ENCODE data around the gene MYO15B. TPM values are rescaled to one million over a fixed set of nuclear protein-coding genes. Genes with fewer than 3 reads are reported as not detected.

Gene MYO15B
- total and polyA plus RNA-seq, 2 of the 13 experiments (the other 11 are each of a cell fraction or from before 2014, with no cell fraction given), result 2.8 to 8.1 TPM

DNA sequence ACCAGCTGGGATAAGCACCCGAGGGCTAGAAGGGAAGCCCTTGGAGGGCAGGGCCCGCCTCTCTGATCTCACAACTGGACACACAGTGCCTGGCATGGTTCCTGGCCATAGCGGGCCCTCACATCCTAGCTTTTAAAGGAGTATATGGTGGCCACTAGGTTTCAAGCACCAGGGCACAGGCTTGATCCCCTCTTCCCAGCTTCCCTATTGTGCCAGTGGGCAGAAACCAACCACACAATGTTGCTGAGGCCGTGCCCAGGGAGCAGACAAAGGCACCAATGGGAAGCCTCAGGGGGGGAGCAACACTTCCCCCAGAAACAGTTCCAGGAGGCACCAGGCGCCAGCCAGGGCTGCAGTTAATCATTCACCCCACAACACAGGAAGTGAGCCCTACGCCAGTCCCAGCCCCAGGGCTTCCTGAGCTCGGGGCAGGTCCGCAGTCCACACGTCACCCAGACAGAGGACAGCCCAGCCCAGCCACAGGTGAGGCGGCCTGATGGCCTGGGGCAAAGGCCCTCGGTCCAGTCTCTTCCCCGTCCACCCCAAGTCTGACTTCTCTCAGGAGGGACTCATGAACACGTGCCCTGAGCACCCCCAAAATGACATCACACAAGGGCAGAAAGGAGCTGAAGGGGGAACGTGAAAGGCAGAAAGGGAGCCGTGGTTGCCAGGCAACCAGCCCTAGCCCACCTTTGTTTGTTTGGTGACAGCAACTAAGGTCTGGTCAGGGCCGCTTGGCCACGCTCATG, 58.5 kb downstream of the MYO15B start (continued):
- TF ChIP-seq, protein P1, sequence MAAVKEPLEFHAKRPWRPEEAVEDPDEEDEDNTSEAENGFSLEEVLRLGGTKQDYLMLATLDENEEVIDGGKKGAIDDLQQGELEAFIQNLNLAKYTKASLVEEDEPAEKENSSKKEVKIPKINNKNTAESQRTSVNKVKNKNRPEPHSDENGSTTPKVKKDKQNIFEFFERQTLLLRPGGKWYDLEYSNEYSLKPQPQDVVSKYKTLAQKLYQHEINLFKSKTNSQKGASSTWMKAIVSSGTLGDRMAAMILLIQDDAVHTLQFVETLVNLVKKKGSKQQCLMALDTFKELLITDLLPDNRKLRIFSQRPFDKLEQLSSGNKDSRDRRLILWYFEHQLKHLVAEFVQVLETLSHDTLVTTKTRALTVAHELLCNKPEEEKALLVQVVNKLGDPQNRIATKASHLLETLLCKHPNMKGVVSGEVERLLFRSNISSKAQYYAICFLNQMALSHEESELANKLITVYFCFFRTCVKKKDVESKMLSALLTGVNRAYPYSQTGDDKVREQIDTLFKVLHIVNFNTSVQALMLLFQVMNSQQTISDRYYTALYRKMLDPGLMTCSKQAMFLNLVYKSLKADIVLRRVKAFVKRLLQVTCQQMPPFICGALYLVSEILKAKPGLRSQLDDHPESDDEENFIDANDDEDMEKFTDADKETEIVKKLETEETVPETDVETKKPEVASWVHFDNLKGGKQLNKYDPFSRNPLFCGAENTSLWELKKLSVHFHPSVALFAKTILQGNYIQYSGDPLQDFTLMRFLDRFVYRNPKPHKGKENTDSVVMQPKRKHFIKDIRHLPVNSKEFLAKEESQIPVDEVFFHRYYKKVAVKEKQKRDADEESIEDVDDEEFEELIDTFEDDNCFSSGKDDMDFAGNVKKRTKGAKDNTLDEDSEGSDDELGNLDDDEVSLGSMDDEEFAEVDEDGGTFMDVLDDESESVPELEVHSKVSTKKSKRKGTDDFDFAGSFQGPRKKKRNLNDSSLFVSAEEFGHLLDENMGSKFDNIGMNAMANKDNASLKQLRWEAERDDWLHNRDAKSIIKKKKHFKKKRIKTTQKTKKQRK (IDR thresholded peaks at IDR 0.05; ENCODE audit: low read length), result no peak
- TF ChIP-seq SETDB1 (CRISPR knock-in tag; IDR thresholded peaks at IDR 0.05; ENCODE audit: borderline replicate concordance) (no peak), KLF9 (CRISPR knock-in tag; IDR thresholded peaks at IDR 0.05; ENCODE audit: low read depth) (no peak), SOX13 (IDR thresholded peaks at IDR 0.05) (no peak), SOX13 (CRISPR knock-in tag; conservative IDR thresholded peaks at IDR 0.05 in 1 of 2, IDR thresholded peaks at IDR 0.05 in 1 of 2) (peak in 1 of 2 experiments; percentile 52; a peak in 1 of 4 replicates), IKZF4 (CRISPR knock-in tag; IDR thresholded peaks at IDR 0.05; ENCODE audit: borderline replicate concordance, low read depth, not compliant biosample characterization) (no peak), ARHGAP35 (CRISPR knock-in tag; IDR thresholded peaks at IDR 0.05; ENCODE audit: borderline replicate concordance) (peak; percentile 63), TMF1 (CRISPR knock-in tag; IDR thresholded peaks at IDR 0.05; ENCODE audit: low read depth) (no peak), WIZ (CRISPR knock-in tag; IDR thresholded peaks at IDR 0.05) (no peak)
- TF ChIP-seq, protein P2, sequence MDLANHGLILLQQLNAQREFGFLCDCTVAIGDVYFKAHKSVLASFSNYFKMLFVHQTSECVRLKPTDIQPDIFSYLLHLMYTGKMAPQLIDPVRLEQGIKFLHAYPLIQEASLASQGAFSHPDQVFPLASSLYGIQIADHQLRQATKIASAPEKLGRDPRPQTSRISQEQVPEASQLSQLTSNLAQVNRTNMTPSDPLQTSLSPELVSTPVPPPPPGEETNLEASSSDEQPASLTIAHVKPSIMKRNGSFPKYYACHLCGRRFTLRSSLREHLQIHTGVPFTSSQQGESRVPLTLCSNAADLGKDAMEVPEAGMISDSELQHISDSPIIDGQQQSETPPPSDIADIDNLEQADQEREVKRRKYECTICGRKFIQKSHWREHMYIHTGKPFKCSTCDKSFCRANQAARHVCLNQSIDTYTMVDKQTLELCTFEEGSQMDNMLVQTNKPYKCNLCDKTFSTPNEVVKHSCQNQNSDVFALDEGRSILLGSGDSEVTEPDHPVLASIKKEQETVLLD (CRISPR knock-in tag; IDR thresholded peaks at IDR 0.05; ENCODE audit: low read depth), result 0 out of 2 replicates have a peak, but pooled peaks have one; percentile 15
- TF ChIP-seq, protein P3, sequence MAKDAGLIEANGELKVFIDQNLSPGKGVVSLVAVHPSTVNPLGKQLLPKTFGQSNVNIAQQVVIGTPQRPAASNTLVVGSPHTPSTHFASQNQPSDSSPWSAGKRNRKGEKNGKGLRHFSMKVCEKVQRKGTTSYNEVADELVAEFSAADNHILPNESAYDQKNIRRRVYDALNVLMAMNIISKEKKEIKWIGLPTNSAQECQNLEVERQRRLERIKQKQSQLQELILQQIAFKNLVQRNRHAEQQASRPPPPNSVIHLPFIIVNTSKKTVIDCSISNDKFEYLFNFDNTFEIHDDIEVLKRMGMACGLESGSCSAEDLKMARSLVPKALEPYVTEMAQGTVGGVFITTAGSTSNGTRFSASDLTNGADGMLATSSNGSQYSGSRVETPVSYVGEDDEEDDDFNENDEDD (CRISPR knock-in tag; IDR thresholded peaks at IDR 0.05; ENCODE audit: borderline replicate concordance), result peak; percentile 44; the same call in 1 of the 2 replicates
- TF ChIP-seq, protein P4, sequence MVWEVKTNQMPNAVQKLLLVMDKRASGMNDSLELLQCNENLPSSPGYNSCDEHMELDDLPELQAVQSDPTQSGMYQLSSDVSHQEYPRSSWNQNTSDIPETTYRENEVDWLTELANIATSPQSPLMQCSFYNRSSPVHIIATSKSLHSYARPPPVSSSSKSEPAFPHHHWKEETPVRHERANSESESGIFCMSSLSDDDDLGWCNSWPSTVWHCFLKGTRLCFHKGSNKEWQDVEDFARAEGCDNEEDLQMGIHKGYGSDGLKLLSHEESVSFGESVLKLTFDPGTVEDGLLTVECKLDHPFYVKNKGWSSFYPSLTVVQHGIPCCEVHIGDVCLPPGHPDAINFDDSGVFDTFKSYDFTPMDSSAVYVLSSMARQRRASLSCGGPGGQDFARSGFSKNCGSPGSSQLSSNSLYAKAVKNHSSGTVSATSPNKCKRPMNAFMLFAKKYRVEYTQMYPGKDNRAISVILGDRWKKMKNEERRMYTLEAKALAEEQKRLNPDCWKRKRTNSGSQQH (CRISPR knock-in tag; IDR thresholded peaks at IDR 0.05; ENCODE audit: low read depth), result no peak
- TF ChIP-seq, protein P5, sequence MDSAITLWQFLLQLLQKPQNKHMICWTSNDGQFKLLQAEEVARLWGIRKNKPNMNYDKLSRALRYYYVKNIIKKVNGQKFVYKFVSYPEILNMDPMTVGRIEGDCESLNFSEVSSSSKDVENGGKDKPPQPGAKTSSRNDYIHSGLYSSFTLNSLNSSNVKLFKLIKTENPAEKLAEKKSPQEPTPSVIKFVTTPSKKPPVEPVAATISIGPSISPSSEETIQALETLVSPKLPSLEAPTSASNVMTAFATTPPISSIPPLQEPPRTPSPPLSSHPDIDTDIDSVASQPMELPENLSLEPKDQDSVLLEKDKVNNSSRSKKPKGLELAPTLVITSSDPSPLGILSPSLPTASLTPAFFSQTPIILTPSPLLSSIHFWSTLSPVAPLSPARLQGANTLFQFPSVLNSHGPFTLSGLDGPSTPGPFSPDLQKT (CRISPR knock-in tag; IDR thresholded peaks at IDR 0.05; ENCODE audit: borderline replicate concordance), result no peak
- TF ChIP-seq, protein P6, sequence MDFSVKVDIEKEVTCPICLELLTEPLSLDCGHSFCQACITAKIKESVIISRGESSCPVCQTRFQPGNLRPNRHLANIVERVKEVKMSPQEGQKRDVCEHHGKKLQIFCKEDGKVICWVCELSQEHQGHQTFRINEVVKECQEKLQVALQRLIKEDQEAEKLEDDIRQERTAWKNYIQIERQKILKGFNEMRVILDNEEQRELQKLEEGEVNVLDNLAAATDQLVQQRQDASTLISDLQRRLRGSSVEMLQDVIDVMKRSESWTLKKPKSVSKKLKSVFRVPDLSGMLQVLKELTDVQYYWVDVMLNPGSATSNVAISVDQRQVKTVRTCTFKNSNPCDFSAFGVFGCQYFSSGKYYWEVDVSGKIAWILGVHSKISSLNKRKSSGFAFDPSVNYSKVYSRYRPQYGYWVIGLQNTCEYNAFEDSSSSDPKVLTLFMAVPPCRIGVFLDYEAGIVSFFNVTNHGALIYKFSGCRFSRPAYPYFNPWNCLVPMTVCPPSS (IDR thresholded peaks at IDR 0.05), result no peak

Measured in HepG2 (cell line).